Measurements from ENCODE around the gene THSD7B.

The THSD7B gene

DNA sequence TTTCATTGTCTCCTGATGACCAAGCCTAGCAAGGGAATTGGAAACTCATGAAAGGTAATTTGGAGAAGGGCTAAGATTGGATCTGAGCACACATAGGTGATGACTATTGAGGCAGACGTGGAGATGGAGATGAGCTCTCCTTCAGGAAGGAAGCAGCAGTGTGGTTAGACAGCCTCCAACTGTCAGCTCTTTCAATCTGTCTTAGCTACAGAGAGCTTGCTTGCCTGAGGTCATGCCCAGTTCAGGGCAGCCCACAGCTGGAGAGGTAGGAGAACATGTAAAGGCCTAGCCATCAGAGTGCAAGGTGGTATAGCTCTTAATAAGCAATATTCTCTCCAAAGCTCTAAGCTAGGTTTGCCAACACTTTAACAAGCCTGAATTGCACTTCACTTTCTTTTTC is 79.2 kb downstream of the THSD7B start:
- no peak overlapping the region for H3K4me3 ChIP-seq (ENCODE audit: low read depth, low read length)
- TF ChIP-seq CTCF (IDR thresholded peaks at IDR 0.05; ENCODE audit: control insufficient read depth, extremely low read depth, insufficient read depth): no peak
- DNase-seq (ENCODE audit: low read depth): no peak

GRCh38 chr2:136858656-136859055 is 93.3 kb downstream of the THSD7B start:
- no peak overlapping the region for H3K4me3 ChIP-seq (ENCODE audit: low read depth, low read length)
- no peak for DNase-seq (ENCODE audit: low read depth)
- no peak for TF ChIP-seq CTCF (IDR thresholded peaks at IDR 0.05; ENCODE audit: control insufficient read depth, extremely low read depth, insufficient read depth)

DNA sequence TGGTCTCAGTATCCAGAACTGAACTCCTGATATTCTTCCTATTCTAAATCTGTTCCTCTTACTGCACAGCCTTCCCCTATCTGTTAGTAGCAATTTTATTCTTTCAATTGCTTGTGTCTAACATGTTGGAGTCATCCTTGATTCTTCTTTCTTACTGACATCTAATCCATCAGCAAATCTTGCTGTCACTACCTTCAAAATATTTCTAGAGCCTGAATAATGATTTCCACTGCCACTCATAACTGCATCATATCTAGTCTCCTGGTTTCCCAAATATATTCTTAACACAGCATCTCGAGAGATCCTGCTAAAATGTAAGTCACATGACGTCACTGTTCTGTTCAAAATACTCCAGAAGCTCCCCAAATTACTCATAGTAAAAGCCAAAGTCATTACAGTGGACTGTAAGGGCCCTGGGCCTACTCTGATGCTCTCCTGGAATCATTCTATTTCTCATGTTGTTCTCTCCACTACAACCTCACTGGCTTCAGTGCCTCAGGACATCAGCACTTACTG is 95.2 kb downstream of the THSD7B start:
- no peak overlapping the region for H3K4me3 ChIP-seq (ENCODE audit: low read depth, low read length)
- DNase-seq (ENCODE audit: low read depth): no peak
- TF ChIP-seq CTCF (IDR thresholded peaks at IDR 0.05; ENCODE audit: control insufficient read depth, extremely low read depth, insufficient read depth): no peak

- no peak for TF ChIP-seq CTCF (IDR thresholded peaks at IDR 0.05; ENCODE audit: control insufficient read depth, extremely low read depth, insufficient read depth)
- no peak overlapping the region for H3K4me3 ChIP-seq (ENCODE audit: low read depth, low read length)
- DNase-seq (ENCODE audit: low read depth): no peak
These were observed 98.1 kb downstream of the THSD7B start for GRCh38 chr2:136863468-136863867.

DNA sequence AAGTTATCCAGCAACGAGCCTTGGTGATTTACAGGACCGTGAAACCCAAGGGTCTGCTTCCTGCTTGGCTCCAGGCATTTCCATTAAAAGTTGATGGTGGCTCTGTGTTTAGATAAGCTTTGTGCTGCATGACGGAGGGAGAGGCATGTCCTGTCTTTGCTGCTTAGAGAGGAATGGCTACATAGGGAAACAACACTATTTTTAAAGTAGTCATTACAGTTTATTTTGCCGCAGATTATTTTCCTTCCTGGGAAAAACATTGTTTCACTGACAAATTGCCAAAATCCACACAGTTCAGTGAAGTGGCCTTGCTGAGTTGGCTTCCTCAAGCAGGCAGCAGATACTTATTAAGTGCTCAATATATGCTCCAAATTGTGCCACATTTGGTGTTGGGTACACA is 98.5 kb downstream of the THSD7B start:
- no peak for DNase-seq (ENCODE audit: low read depth)
- H3K4me3 ChIP-seq (ENCODE audit: low read depth, low read length): no peak overlapping the region
- no peak for TF ChIP-seq CTCF (IDR thresholded peaks at IDR 0.05; ENCODE audit: control insufficient read depth, extremely low read depth, insufficient read depth)

DNA sequence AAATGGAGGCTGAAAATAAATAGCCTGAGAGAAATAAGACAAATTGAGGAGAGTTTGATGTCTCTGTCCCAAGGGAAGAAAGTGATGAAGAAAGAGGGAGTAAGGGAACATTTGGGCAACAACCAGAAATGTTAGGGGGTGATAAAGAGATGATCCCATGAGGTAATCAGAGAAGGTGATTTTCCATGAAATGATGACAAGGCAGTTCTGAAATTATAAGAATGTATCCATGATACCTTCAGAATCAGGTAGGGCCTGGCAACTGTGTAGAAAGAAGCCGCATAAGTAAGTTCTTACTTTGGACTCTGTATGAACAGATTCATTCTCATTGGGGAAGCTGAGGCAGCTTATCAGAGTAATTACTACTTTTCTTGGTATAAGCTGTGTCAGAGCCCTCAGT is 106.1 kb downstream of the THSD7B start:
- no peak overlapping the region for H3K4me3 ChIP-seq (ENCODE audit: low read depth, low read length)
- DNase-seq (ENCODE audit: low read depth): no peak
- TF ChIP-seq CTCF (IDR thresholded peaks at IDR 0.05; ENCODE audit: control insufficient read depth, extremely low read depth, insufficient read depth): no peak

DNA sequence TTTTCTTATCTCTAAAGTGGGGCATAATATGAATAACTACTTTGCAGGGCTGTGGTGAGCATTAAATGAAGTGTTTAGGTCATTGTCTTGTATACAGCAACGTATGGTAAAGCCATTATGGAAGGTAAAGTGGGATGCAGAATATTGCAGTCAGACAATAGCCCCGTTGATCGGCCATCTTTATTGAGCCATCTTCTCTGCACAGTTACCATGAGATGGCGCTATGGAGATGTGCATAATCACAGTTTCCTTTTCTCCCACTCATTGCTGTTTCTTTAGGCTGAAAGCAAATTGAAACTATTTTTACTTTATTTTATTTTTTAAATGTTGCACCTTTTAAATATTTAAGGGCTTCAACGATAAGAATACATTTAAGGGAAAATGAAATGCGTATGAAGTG is 108.9 kb downstream of the THSD7B start:
- DNase-seq (ENCODE audit: low read depth): peak; percentile 2
- TF ChIP-seq CTCF (IDR thresholded peaks at IDR 0.05; ENCODE audit: control insufficient read depth, extremely low read depth, insufficient read depth): peak; percentile 66
- no peak overlapping the region for H3K4me3 ChIP-seq (ENCODE audit: low read depth, low read length)

All from LNCaP clone FGC (cell line).